CD14-positive monocyte (primary cell): Measurements from ENCODE around the gene MYOZ2. TPM values are rescaled to one million over a fixed set of nuclear protein-coding genes. Genes with fewer than 3 reads are reported as not detected.

Source experiments
- DNase-seq, 3 donors: peaks; one replicate each; pipeline ENCODE4 v3.0.0-alpha.2; 2011 to 2022
- H2AFZ ChIP-seq: 2 replicates; pipeline ENCODE4 v1.6.0; 2012; ENCODE audit warnings: mild to moderate bottlenecking, low read depth, low read length, inconsistent platforms; ENCODE audit not compliant: insufficient read depth, poor library complexity, severe bottlenecking
- H3K27ac ChIP-seq, 2 donors: 1 replicate in 1 of 2; 2 replicates in 1 of 2; pipeline ENCODE4 v1.5.1; 2012 to 2013; ENCODE audit warnings: low read length in 2 of 2, control low read depth in 1 of 2, inconsistent platforms in 1 of 2, low read depth in 1 of 2, mild to moderate bottlenecking in 1 of 2
- H3K27me3 ChIP-seq, 2 donors: one replicate each; pipeline versions ENCODE4 v1.6.0 to v1.6.1; 2011 to 2013; ENCODE audit warnings: low read length in 2 of 2; ENCODE audit not compliant: control insufficient read depth in 2 of 2, insufficient read depth in 2 of 2
- H3K36me3 ChIP-seq, 2 donors: replicated peaks in 1 of 2; 1 replicate in 1 of 2; 2 replicates in 1 of 2; pipeline versions ENCODE4 v1.5.1 to v1.6.1; 2012 to 2013; ENCODE audit warnings: low read length in 2 of 2, control low read depth in 1 of 2, inconsistent platforms in 1 of 2, mild to moderate bottlenecking in 1 of 2; ENCODE audit not compliant: insufficient read depth in 2 of 2, control insufficient read depth in 1 of 2
- H3K4me1 ChIP-seq, 2 donors: 1 replicate in 1 of 2; 2 replicates in 1 of 2; pipeline versions ENCODE4 v1.5.1 to v1.6.1; 2012 to 2013; ENCODE audit warnings: low read length in 2 of 2, control low read depth in 1 of 2, inconsistent platforms in 1 of 2, mild to moderate bottlenecking in 1 of 2, moderate library complexity in 1 of 2; ENCODE audit not compliant: insufficient read depth in 2 of 2, control insufficient read depth in 1 of 2
- H3K4me2 ChIP-seq: replicated peaks from 2 replicates; pipeline ENCODE3; 2012; ENCODE audit warnings: low read length, moderate library complexity, mild to moderate bottlenecking; ENCODE audit not compliant: poor library complexity, severe bottlenecking; ENCODE audit errors: extremely low read depth
- H3K4me3 ChIP-seq, 3 experiments: fragments of 200-600 bp in 1 of 3; sonication (generic) in 1 of 3; replicated peaks in 1 of 3; 1 replicate in 2 of 3; 2 replicates in 1 of 3; pipeline ENCODE4 v1.5.1; 2011 to 2013; ENCODE audit warnings: low read length in 3 of 3, mild to moderate bottlenecking in 3 of 3, control low read depth in 2 of 3, low read depth in 2 of 3, inconsistent platforms in 1 of 3, moderate library complexity in 1 of 3
- H3K79me2 ChIP-seq: 2 replicates; pipeline ENCODE4 v1.6.0; 2012; ENCODE audit warnings: mild to moderate bottlenecking, control low read depth, inconsistent platforms, low read length, moderate library complexity; ENCODE audit not compliant: insufficient read depth
- H3K9ac ChIP-seq: 2 replicates; pipeline ENCODE4 v1.6.0; 2017; ENCODE audit warnings: low read length, mild to moderate bottlenecking; ENCODE audit not compliant: insufficient read depth, poor library complexity, severe bottlenecking
- H3K9me3 ChIP-seq, 2 donors: replicated peaks in 1 of 2; 1 replicate in 1 of 2; 2 replicates in 1 of 2; pipeline versions ENCODE4 v1.5.1 to v1.6.1; 2012 to 2013; ENCODE audit warnings: low read length in 2 of 2, control low read depth in 1 of 2; ENCODE audit not compliant: control insufficient read depth in 1 of 2, insufficient read depth in 1 of 2
- H4K20me1 ChIP-seq: 2 replicates; pipeline ENCODE4 v1.6.0; 2012; ENCODE audit warnings: mild to moderate bottlenecking, low read length, control low read depth, moderate library complexity; ENCODE audit not compliant: insufficient read depth
- H3K27ac Mint-ChIP-seq, 7 donors: one replicate each; pipeline ENCODE4 v1.8.0; 2020; ENCODE audit warnings: mild to moderate bottlenecking in 7 of 7, mixed read lengths in 7 of 7, moderate library complexity in 6 of 7, inconsistent platforms in 2 of 7
- H3K27me3 Mint-ChIP-seq, 3 donors: one replicate each; pipeline ENCODE4 v1.8.0; 2021 to 2022; ENCODE audit warnings: low read depth in 3 of 3, mild to moderate bottlenecking in 3 of 3, mixed read lengths in 3 of 3, moderate library complexity in 3 of 3, inconsistent platforms in 1 of 3
- H3K36me3 Mint-ChIP-seq, 2 donors: one replicate each; pipeline ENCODE4 v1.8.0; 2020; ENCODE audit warnings: mixed read lengths in 2 of 2, inconsistent platforms in 1 of 2, mild to moderate bottlenecking in 1 of 2
- H3K4me1 Mint-ChIP-seq: one replicate; pipeline ENCODE4 v1.8.0; 2020; ENCODE audit warnings: mild to moderate bottlenecking, mixed read lengths
- H3K4me3 Mint-ChIP-seq, 2 donors: one replicate each; pipeline ENCODE4 v1.8.0; 2020; ENCODE audit warnings: mild to moderate bottlenecking in 2 of 2, mixed read lengths in 2 of 2, moderate library complexity in 1 of 2
- H3K9me3 Mint-ChIP-seq, 7 donors: one replicate each; pipeline ENCODE4 v1.8.0; 2020 to 2022; ENCODE audit warnings: mixed read lengths in 7 of 7, mild to moderate bottlenecking in 6 of 7, moderate library complexity in 6 of 7, inconsistent platforms in 2 of 7
- WGBS: methylation state at CpG from one replicate; pipeline ENCODE4 v1.1.5; 2013; ENCODE audit warnings: missing lambda C conversion rate; ENCODE audit not compliant: insufficient coverage; 5-methylcytosine and 5-hydroxymethylcytosine counted together
- intact Hi-C, 2 donors: fragments of 100-400 bp; cut with micrococcal nuclease; formaldehyde crosslinking; loops; one replicate each; pipeline versions ENCODE4 v1.15.0 to v1.15.1; 2023
- polyA plus RNA-seq, 3 donors: library from polyadenylated mRNA; depleted of rRNA in 1 of 3; unstranded in 2 of 3; stranded (reverse) in 1 of 3; fragments of 300-500 nt in 2 of 3; fragments of >200 nt in 1 of 3; fragmentation: Illumina TruSeq in 2 of 3; gene quantifications; 1 replicate in 2 of 3; 2 replicates in 1 of 3; pipeline ENCODE4 v1.2.3, GENCODE V29; 2012 to 2021
- TF ChIP-seq, protein P1 (sequence below): fragments of 200-600 bp; IDR thresholded peaks from one replicate; pipeline ENCODE4 v1.8.0; 2022; ENCODE audit warnings: antibody characterized with exemption, mild to moderate bottlenecking

The MYOZ2 gene
- polyA plus RNA-seq, 3 donors, result not detected

DNA sequence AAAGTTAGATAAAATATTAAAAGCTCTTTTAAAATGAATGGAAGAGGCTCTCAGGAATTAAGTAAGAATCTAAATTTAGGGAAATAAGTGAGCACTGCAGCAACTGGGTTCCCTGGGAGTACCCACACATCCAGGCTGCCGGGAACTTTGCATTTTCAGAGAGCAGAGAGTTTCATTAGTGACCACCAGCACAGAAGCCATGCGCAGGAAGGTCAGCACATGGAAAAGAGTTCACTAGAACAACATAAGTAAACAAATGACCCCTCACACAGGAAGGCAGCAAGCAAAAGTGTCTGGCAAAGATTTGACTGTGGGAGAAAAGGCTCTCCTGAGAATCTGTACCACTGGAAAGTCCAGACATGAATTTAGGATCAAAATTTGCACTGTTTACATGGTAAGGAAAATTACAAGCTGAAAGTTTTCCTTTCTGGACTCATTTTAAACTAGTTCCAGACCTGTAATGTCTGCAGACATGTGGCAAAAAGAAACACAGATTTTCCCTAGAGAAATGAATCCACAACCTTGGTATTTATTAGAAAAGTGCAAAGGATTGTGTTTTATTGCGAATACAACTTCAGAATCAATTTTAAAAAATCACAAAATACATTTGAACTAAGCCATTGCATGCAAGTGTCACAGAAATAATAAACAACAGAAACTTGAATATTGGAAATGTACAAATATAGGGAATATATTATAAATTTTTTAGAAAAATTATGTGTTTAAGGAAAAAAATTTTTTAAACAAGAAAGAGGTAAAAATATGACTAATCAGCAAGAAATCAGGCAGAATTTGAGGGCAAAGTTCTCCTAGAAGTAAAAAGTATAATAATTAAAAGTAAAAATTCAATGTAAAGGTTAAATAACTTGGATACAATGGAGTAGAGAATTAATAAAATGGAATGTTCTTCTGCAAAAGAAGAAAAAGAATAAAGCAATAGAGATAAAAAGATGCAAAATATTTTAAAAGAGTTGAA lies 18.4 kb upstream of the MYOZ2 start:
- Mint-ChIP-seq H3K9me3 (peaks cover 0 to 3% (median 0%) of the 10 kb centered on the region in 7 donors), H3K27ac (no peak overlapping the region), H3K36me3 (no peaks in the 10 kb centered on the region), H3K27me3 (peaks cover 0 to 4% (median 0%) of the 10 kb centered on the region in 3 donors), H3K4me1 (peaks cover 13% of the 10 kb centered on the region), H3K4me3 (no peak overlapping the region)
- Histone ChIP-seq H3K9me3 (no peaks in the 10 kb centered on the region), H3K79me2 (no peaks in the 10 kb centered on the region), H2AFZ (no peak overlapping the region), H3K36me3 (no peaks in the 10 kb centered on the region), H4K20me1 (no peaks in the 10 kb centered on the region), H3K4me1 (peaks cover 10 to 15% of the 10 kb centered on the region in 2 donors), H3K27me3 (no peaks in the 10 kb centered on the region), H3K9ac (no peak overlapping the region), H3K27ac (no peak overlapping the region), H3K4me2 (no peak overlapping the region), H3K4me3 (no peak overlapping the region)
- no peak for DNase-seq
- TF ChIP-seq, protein P1, sequence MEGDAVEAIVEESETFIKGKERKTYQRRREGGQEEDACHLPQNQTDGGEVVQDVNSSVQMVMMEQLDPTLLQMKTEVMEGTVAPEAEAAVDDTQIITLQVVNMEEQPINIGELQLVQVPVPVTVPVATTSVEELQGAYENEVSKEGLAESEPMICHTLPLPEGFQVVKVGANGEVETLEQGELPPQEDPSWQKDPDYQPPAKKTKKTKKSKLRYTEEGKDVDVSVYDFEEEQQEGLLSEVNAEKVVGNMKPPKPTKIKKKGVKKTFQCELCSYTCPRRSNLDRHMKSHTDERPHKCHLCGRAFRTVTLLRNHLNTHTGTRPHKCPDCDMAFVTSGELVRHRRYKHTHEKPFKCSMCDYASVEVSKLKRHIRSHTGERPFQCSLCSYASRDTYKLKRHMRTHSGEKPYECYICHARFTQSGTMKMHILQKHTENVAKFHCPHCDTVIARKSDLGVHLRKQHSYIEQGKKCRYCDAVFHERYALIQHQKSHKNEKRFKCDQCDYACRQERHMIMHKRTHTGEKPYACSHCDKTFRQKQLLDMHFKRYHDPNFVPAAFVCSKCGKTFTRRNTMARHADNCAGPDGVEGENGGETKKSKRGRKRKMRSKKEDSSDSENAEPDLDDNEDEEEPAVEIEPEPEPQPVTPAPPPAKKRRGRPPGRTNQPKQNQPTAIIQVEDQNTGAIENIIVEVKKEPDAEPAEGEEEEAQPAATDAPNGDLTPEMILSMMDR, result no peak
- WGBS, result no CpG with 5 or more reads among the region's 3 CpGs
- intact Hi-C loops, result loop anchor here in 1 of 2 donors (10.0 kb wide), 1 partner anchor 98 kb away; the partner anchor contains the start of gene USP53

DNA sequence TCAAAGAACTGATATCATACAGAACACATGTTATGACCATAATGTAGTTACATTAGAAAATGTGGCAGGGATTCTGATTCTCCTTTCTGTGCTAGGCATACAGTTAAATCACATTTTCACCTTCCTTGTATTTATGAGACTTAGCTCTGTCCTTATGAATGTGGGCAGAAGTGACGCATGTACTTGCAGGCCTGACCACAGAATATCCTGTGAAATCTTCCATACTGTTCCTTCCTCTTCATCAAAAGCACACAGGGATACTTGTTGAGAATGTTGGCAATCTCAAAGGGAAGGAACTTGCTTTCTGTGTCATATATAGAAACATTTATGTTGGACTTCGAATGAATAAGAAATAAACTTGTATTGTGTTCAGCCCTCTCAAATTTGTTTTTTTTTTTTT lies 17.2 kb upstream of the MYOZ2 start:
- Mint-ChIP-seq H3K4me3 (no peak overlapping the region), H3K4me1 (peaks cover 7% of the 10 kb centered on the region), H3K27me3 (peaks cover 0 to 4% (median 0%) of the 10 kb centered on the region in 3 donors), H3K36me3 (no peaks in the 10 kb centered on the region), H3K27ac (no peak overlapping the region), H3K9me3 (peaks cover 0 to 3% (median 0%) of the 10 kb centered on the region in 7 donors)
- DNase-seq, result peak in 1 of 3 donors; percentile 29
- H2AFZ ChIP-seq, result no peak overlapping the region
- no peak overlapping the region for H3K9ac ChIP-seq
- H4K20me1 ChIP-seq, result no peaks in the 10 kb centered on the region
- H3K4me1 ChIP-seq, result peaks cover 4 to 6% of the 10 kb centered on the region in 2 donors
- no CpG with 5 or more reads among the region's 2 CpGs for WGBS
- H3K79me2 ChIP-seq, result no peaks in the 10 kb centered on the region
- H3K9me3 ChIP-seq, result no peaks in the 10 kb centered on the region
- H3K27ac ChIP-seq, result no peak overlapping the region
- TF ChIP-seq, protein P1, result no peak
- intact Hi-C loops, result loop anchor here in 1 of 2 donors (10.0 kb wide), 1 partner anchor 96 kb away; the partner anchor contains the start of gene USP53
- no peak overlapping the region for H3K4me2 ChIP-seq
- no peak overlapping the region for H3K4me3 ChIP-seq
- H3K27me3 ChIP-seq, result no peaks in the 10 kb centered on the region
- H3K36me3 ChIP-seq, result no peaks in the 10 kb centered on the region
